Measurements from ENCODE around the gene CEP95. TPM values are rescaled to one million over a fixed set of nuclear protein-coding genes. Genes with fewer than 3 reads are reported as not detected.

Gene CEP95
- total and polyA plus RNA-seq, 2 donors (not counting 1 experiment from before 2014, with no cell fraction given): 16.6 to 24.8 TPM

- H4K20me1 ChIP-seq (ENCODE audit: control insufficient read depth, extremely low read depth, insufficient read depth, low read length): peaks cover 9% of the 10 kb centered on the region
- H3K4me1 ChIP-seq (ENCODE audit: control insufficient read depth, extremely low read depth, insufficient read depth, low read length): peaks cover 3% of the 10 kb centered on the region
- no peaks in the 10 kb centered on the region for H3K27me3 ChIP-seq (ENCODE audit: control insufficient read depth, insufficient read depth, low read length)
- H2AFZ ChIP-seq (ENCODE audit: low read length): no peak overlapping the region
- no peak for DNase-seq (ENCODE audit: low read depth in 2 of 2)
- H3K9ac ChIP-seq (ENCODE audit: insufficient read depth, low read length): no peak overlapping the region
- peak overlapping the region in 3 of 4 experiments; percentile 74 to 96 (median 89) for H3K4me3 ChIP-seq (replicated peaks in 1 of 4; ENCODE audit: control extremely low read depth in 1 of 4, insufficient read depth in 1 of 4, low read depth in 3 of 4, low read length in 4 of 4)
- peaks cover 5% of the 10 kb centered on the region for H3K36me3 ChIP-seq (ENCODE audit: control insufficient read depth, insufficient read depth, low read length)
- peaks cover 59% of the 10 kb centered on the region for H3K79me2 ChIP-seq (ENCODE audit: control insufficient read depth, insufficient read depth, low read length)
- TF ChIP-seq CTCF (conservative IDR thresholded peaks at IDR 0.05 in 1 of 2, IDR thresholded peaks at IDR 0.05 in 1 of 2; ENCODE audit: low read depth in 1 of 2, low read length in 2 of 2) (no peak), EZH2 (IDR thresholded peaks at IDR 0.05; ENCODE audit: low read length, missing control alignments) (no peak)
- no peak overlapping the region for H3K27ac ChIP-seq (ENCODE audit: insufficient read depth, low read length)
- H3K9me3 ChIP-seq (ENCODE audit: control insufficient read depth, insufficient read depth, low read depth, low read length): no peaks in the 10 kb centered on the region
- peak overlapping the region; percentile 96 for H3K4me2 ChIP-seq (ENCODE audit: extremely low read depth, insufficient read depth, low read length)
Observed at GRCh38 chr17:64508683-64509082, 1.9 kb downstream of the CEP95 start.

- no peak for DNase-seq (ENCODE audit: low read depth in 2 of 2)
- Histone ChIP-seq H3K36me3 (ENCODE audit: control insufficient read depth, insufficient read depth, low read length) (peaks cover 4% of the 10 kb centered on the region), H3K4me3 (replicated peaks in 1 of 4; ENCODE audit: control extremely low read depth in 1 of 4, insufficient read depth in 1 of 4, low read depth in 3 of 4, low read length in 4 of 4) (peak overlapping the region in 1 of 4 experiments; percentile 89), H2AFZ (ENCODE audit: low read length) (no peak overlapping the region), H3K79me2 (ENCODE audit: control insufficient read depth, insufficient read depth, low read length) (peaks cover 54% of the 10 kb centered on the region), H4K20me1 (ENCODE audit: control insufficient read depth, extremely low read depth, insufficient read depth, low read length) (peaks cover 7% of the 10 kb centered on the region), H3K4me2 (ENCODE audit: extremely low read depth, insufficient read depth, low read length) (no peak overlapping the region), H3K27ac (ENCODE audit: insufficient read depth, low read length) (no peak overlapping the region), H3K4me1 (ENCODE audit: control insufficient read depth, extremely low read depth, insufficient read depth, low read length) (peaks cover 3% of the 10 kb centered on the region), H3K9me3 (ENCODE audit: control insufficient read depth, insufficient read depth, low read depth, low read length) (no peaks in the 10 kb centered on the region), H3K9ac (ENCODE audit: insufficient read depth, low read length) (no peak overlapping the region), H3K27me3 (ENCODE audit: control insufficient read depth, insufficient read depth, low read length) (no peaks in the 10 kb centered on the region)
- TF ChIP-seq CTCF (conservative IDR thresholded peaks at IDR 0.05 in 1 of 2, IDR thresholded peaks at IDR 0.05 in 1 of 2; ENCODE audit: low read depth in 1 of 2, low read length in 2 of 2) (no peak), EZH2 (IDR thresholded peaks at IDR 0.05; ENCODE audit: low read length, missing control alignments) (no peak)
Observed at GRCh38 chr17:64509179-64509578, 2.4 kb downstream of the CEP95 start.

- peaks cover 6% of the 10 kb centered on the region for H3K36me3 ChIP-seq (ENCODE audit: control insufficient read depth, insufficient read depth, low read length)
Observed at GRCh38 chr17:64515419-64515818, 8.6 kb downstream of the CEP95 start.

More at GRCh38 chr17:64515419-64515818, 8.6 kb downstream of the CEP95 start:
- no peak overlapping the region for H3K9ac ChIP-seq (ENCODE audit: insufficient read depth, low read length)
- H3K27me3 ChIP-seq (ENCODE audit: control insufficient read depth, insufficient read depth, low read length): no peaks in the 10 kb centered on the region
- H3K4me1 ChIP-seq (ENCODE audit: control insufficient read depth, extremely low read depth, insufficient read depth, low read length): no peaks in the 10 kb centered on the region
- peaks cover 3% of the 10 kb centered on the region for H3K79me2 ChIP-seq (ENCODE audit: control insufficient read depth, insufficient read depth, low read length)
- no peak overlapping the region for H3K4me2 ChIP-seq (ENCODE audit: extremely low read depth, insufficient read depth, low read length)
- no peak for DNase-seq (ENCODE audit: low read depth in 2 of 2)
- H2AFZ ChIP-seq (ENCODE audit: low read length): no peak overlapping the region
- TF ChIP-seq EZH2 (IDR thresholded peaks at IDR 0.05; ENCODE audit: low read length, missing control alignments) (no peak), CTCF (conservative IDR thresholded peaks at IDR 0.05 in 1 of 2, IDR thresholded peaks at IDR 0.05 in 1 of 2; ENCODE audit: low read depth in 1 of 2, low read length in 2 of 2) (no peak)
- H3K4me3 ChIP-seq (replicated peaks in 1 of 4; ENCODE audit: control extremely low read depth in 1 of 4, insufficient read depth in 1 of 4, low read depth in 3 of 4, low read length in 4 of 4): no peak overlapping the region
- no peak overlapping the region for H3K27ac ChIP-seq (ENCODE audit: insufficient read depth, low read length)
- no peaks in the 10 kb centered on the region for H4K20me1 ChIP-seq (ENCODE audit: control insufficient read depth, extremely low read depth, insufficient read depth, low read length)
- no peaks in the 10 kb centered on the region for H3K9me3 ChIP-seq (ENCODE audit: control insufficient read depth, insufficient read depth, low read depth, low read length)
